HEK293T (cell line): ENCODE results near the gene EMP3.

Experiments
- BHLHE40 ChIP-seq: fragments of 450-650 bp; IDR thresholded peaks from 2 replicates; pipeline ENCODE4 v1.6.1; 2016; ENCODE audit warnings: mild to moderate bottlenecking, moderate library complexity, borderline replicate concordance
- CTBP1 ChIP-seq: fragments of 450-650 bp; IDR thresholded peaks from 2 replicates; pipeline ENCODE4 v1.6.1; 2016; ENCODE audit warnings: borderline replicate concordance
- FOXK2 ChIP-seq: fragments of 450-650 bp; IDR thresholded peaks from 2 replicates; pipeline ENCODE4 v1.6.1; 2016; ENCODE audit warnings: mild to moderate bottlenecking
- NFRKB ChIP-seq: fragments of 450-650 bp; IDR thresholded peaks from 2 replicates; pipeline ENCODE4 v1.6.1; 2016; ENCODE audit warnings: mild to moderate bottlenecking, moderate library complexity

GRCh38 chr19:48315712-48316111 is 9.6 kb upstream of the EMP3 start:
- TF ChIP-seq NFRKB, result no peak
- no peak for TF ChIP-seq FOXK2
- TF ChIP-seq CTBP1, result no peak
- TF ChIP-seq BHLHE40, result no peak
